H1 (cell line): ENCODE data around the gene TRIM47.

Experiments
- CREB1 ChIP-seq: IDR thresholded peaks from 2 replicates; pipeline ENCODE4 v1.6.1; 2012; ENCODE audit warnings: inconsistent platforms
- CTCF ChIP-seq, 3 experiments: IDR thresholded peaks; 1 replicate in 2 of 3; 2 replicates in 1 of 3; pipeline versions ENCODE4 v1.5.1 to v1.6.1; 2011; ENCODE audit warnings: low read length in 3 of 3, mild to moderate bottlenecking in 3 of 3, inconsistent platforms in 2 of 3, low read depth in 1 of 3, moderate library complexity in 1 of 3; ENCODE audit not compliant: insufficient read depth in 1 of 3; ENCODE audit errors: control extremely low read depth in 1 of 3
- EZH2 ChIP-seq: fragments of 200-600 bp; sonication (generic); IDR thresholded peaks from 2 replicates; pipeline ENCODE4 v1.7.1; 2012; ENCODE audit warnings: low read depth, mild to moderate bottlenecking, moderate library complexity, low read length, inconsistent platforms; ENCODE audit not compliant: severe bottlenecking
- POLR2AphosphoS5 ChIP-seq: IDR thresholded peaks from 2 replicates; pipeline ENCODE4 v1.6.1; 2011; ENCODE audit warnings: low read depth, low read length
- RAD21 ChIP-seq, 2 experiments: IDR thresholded peaks in 1 of 2; conservative IDR thresholded peaks in 1 of 2; 2 replicates each; pipeline ENCODE4 v1.6.1; 2011; ENCODE audit warnings: low read depth in 2 of 2, low read length in 2 of 2, improper control_type of control experiment in 1 of 2, inconsistent platforms in 1 of 2, mild to moderate bottlenecking in 1 of 2, moderate library complexity in 1 of 2
- SP1 ChIP-seq: IDR thresholded peaks from 2 replicates; pipeline ENCODE4 v1.6.1; 2011; ENCODE audit warnings: low read depth, low read length
- YY1 ChIP-seq: IDR thresholded peaks from 2 replicates; pipeline ENCODE4 v1.6.1; 2011; ENCODE audit warnings: low read depth, mild to moderate bottlenecking, low read length
- ZNF274 ChIP-seq: IDR thresholded peaks from 2 replicates; pipeline ENCODE4 v1.7.0; 2012; ENCODE audit warnings: low read length, borderline replicate concordance; ENCODE audit errors: extremely low read depth

DNA sequence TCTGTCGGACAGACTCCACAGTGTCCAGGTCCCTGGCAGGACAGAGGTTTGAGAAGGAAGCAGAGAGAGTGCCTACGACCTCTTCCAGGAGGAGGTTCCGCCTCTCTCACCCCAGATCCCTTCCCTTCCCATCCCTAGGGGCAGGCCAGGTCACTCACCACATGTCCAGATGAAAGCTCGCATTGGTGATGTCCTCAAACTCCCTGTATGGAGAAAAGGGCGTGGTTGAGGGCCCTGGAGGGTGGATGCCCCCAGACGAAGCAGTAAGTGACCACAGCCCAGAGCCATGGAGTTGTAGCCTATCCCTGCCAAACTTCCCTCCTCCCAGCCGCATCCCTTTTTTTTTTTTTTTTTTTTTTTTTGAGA lies 37.6 kb downstream of the TRIM47 start:
- TF ChIP-seq ZNF274: no peak
- no peak for TF ChIP-seq SP1
- no peak for TF ChIP-seq CREB1
- no peak for TF ChIP-seq EZH2
- no peak for TF ChIP-seq RAD21 (IDR thresholded peaks at IDR 0.05 in 1 of 2, conservative IDR thresholded peaks at IDR 0.05 in 1 of 2; ENCODE audit: low read depth in 2 of 2, low read length in 2 of 2)
- no peak for TF ChIP-seq CTCF (IDR thresholded peaks at IDR 0.05; ENCODE audit: control extremely low read depth in 1 of 3, insufficient read depth in 1 of 3, low read depth in 1 of 3, low read length in 3 of 3)
- TF ChIP-seq YY1: no peak
- no peak for TF ChIP-seq POLR2AphosphoS5
